A673 (cell line): ENCODE measurements around the gene SIAH3. TPM values are rescaled to one million over a fixed set of nuclear protein-coding genes. Genes with fewer than 3 reads are reported as not detected.
A peak's percentile ranks its signal among the peaks of the same experiment; 100 is the strongest.

Source experiments
- BruUV-seq: library from RNA; stranded (reverse); fragments of 400-500 nt; replicated peaks from 2 replicates; lab custom pipeline; 2021; lab: Mats Ljungman, UMichigan
- CTCF ChIA-PET: fragments of 300-600 bp; sonication (Branson Sonifier 250); formaldehyde crosslinking; loops from one replicate; lab custom pipeline; 2022; ENCODE audit warnings: antibody characterized with exemption; lab: Charles Lee
- POLR2A ChIA-PET: fragments of 300-600 bp; sonication (Branson Sonifier 250); formaldehyde crosslinking; loops from one replicate; lab custom pipeline; 2022; ENCODE audit warnings: antibody characterized with exemption; ENCODE audit not compliant: low non-redundant PET; lab: Charles Lee
- DNase-seq: peaks from one replicate; pipeline ENCODE4 v3.0.0-alpha.2; 2015; ENCODE audit warnings: low spot score
- H3K27ac ChIP-seq: fragments of 200-600 bp; sonication (generic); 2 replicates; pipeline ENCODE4 v1.5.1; 2016; ENCODE audit warnings: mixed run types, low read depth, mild to moderate bottlenecking, mixed read lengths, antibody characterized with exemption, low read length; ENCODE audit not compliant: poor library complexity, severe bottlenecking
- H3K27me3 ChIP-seq: fragments of 200-600 bp; sonication (generic); replicated peaks from 2 replicates; pipeline ENCODE4 v1.6.1; 2017; ENCODE audit warnings: mixed run types, low read depth, mild to moderate bottlenecking, mixed read lengths, antibody characterized with exemption, low read length; ENCODE audit not compliant: insufficient read depth, poor library complexity
- H3K36me3 ChIP-seq: fragments of 200-600 bp; sonication (generic); 2 replicates; pipeline ENCODE4 v1.6.1; 2016; ENCODE audit warnings: mixed run types, mild to moderate bottlenecking, mixed read lengths, antibody characterized with exemption, low read length; ENCODE audit not compliant: insufficient read depth, poor library complexity, severe bottlenecking
- H3K4me1 ChIP-seq: fragments of 200-600 bp; sonication (generic); 2 replicates; pipeline ENCODE4 v1.6.1; 2017; ENCODE audit warnings: mixed run types, mild to moderate bottlenecking, mixed read lengths, antibody characterized with exemption, low read length; ENCODE audit not compliant: insufficient read depth, poor library complexity, severe bottlenecking
- H3K4me3 ChIP-seq: fragments of 200-600 bp; sonication (generic); 2 replicates; pipeline ENCODE4 v1.5.1; 2016; ENCODE audit warnings: low read depth, mixed run types, mild to moderate bottlenecking, mixed read lengths, low read length; ENCODE audit not compliant: poor library complexity, severe bottlenecking
- H3K9me3 ChIP-seq: fragments of 200-600 bp; sonication (generic); 2 replicates; pipeline ENCODE4 v1.6.1; 2016; ENCODE audit warnings: mixed run types, low read depth, mild to moderate bottlenecking, mixed read lengths, antibody characterized with exemption, low read length; ENCODE audit not compliant: poor library complexity, severe bottlenecking
- EZH2 ChIP-seq: fragments of 200-600 bp; sonication (generic); IDR thresholded peaks from 2 replicates; pipeline ENCODE4 v1.6.1; 2017; ENCODE audit warnings: borderline replicate concordance, low read depth, mild to moderate bottlenecking, mixed read lengths, antibody characterized with exemption, low read length; ENCODE audit not compliant: poor library complexity, severe bottlenecking
- intact Hi-C: fragments of 100-400 bp; cut with micrococcal nuclease; formaldehyde crosslinking; loops from one replicate; pipeline ENCODE4 v1.10.0; 2022; ENCODE audit not compliant: unreplicated experiment
- total RNA-seq: library from RNA; stranded (reverse); gene quantifications from 2 replicates; pipeline ENCODE4 v1.2.3, GENCODE V29; 2021
- TF ChIP-seq, protein P1 (sequence below): fragments of 300-800, 200-600 bp; sonication (generic); conservative IDR thresholded peaks from 2 replicates; pipeline ENCODE4 v1.5.1; 2017; ENCODE audit warnings: low read depth, mild to moderate bottlenecking, antibody characterized with exemption, low read length, moderate library complexity, mixed read lengths

SIAH3 gene
- total RNA-seq, 1 experiment from 2014 or later = 4.6 TPM

DNA sequence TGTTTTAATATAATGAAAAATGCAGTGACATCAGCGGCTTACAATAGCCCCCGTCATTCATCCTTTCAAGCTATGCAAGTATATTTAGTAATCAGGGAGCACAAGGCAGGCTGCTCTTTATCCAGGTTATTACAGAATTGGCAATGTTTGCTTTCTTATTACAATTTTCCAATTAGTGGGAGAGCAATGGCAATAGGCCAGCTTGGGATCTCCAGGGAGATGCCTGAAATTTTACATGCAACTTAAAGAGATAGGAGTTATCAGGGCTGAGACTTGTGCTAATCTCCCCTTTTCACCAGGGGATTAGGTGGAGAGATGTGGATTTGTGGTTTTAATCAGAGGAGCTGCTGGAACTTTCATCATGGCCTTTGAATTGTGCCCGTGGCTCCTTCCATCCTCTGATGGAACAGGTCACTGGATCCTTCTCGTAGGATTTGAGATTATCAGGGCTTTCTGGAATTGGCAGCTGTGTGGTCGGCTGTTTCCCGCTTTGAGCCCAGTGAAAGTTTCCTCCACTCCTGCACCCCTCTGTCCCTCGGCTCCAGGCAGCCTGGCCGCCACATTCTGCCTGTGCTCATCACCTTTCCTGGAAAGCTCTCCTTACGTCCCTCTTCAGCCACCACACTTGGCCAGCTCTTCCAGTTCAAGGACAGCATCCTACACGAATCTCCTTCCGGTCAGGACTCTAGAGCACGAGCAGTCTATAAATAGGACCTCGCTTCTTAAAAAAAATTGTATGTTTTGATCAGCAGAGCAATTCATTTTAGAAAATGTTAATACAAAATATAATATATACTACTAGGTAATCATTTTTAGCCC, 102.4 kb downstream of the SIAH3 start:
- BruUV-seq = no TSS peak
- DNase-seq = peak; percentile 55

DNA sequence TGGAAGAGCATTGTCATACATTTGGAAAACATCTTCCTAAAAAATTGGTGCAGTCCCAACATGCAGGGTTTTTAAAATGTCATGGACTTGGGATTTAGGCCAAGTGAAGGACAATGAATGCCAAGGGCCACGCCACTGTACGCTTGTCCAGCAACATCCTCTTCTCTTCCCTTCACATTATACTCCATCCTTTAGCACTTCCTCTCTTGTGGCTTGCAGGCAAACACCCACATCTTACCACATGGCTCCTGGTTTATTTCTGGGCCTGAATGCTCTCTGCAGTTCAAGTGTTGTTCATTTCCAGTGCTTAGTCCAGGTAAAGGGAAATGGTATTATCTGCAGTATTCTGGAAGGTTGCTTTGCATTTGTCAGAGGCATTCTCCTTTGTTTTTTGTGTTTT, 104.5 kb downstream of the SIAH3 start:
- Histone ChIP-seq H3K4me3 (no peak overlapping the region), H3K27me3 (no peaks in the 10 kb centered on the region), H3K36me3 (no peaks in the 10 kb centered on the region), H3K9me3 (no peaks in the 10 kb centered on the region), H3K27ac (no peak overlapping the region), H3K4me1 (peaks cover 32% of the 10 kb centered on the region)
- BruUV-seq = no TSS peak
- TF ChIP-seq, protein P1, sequence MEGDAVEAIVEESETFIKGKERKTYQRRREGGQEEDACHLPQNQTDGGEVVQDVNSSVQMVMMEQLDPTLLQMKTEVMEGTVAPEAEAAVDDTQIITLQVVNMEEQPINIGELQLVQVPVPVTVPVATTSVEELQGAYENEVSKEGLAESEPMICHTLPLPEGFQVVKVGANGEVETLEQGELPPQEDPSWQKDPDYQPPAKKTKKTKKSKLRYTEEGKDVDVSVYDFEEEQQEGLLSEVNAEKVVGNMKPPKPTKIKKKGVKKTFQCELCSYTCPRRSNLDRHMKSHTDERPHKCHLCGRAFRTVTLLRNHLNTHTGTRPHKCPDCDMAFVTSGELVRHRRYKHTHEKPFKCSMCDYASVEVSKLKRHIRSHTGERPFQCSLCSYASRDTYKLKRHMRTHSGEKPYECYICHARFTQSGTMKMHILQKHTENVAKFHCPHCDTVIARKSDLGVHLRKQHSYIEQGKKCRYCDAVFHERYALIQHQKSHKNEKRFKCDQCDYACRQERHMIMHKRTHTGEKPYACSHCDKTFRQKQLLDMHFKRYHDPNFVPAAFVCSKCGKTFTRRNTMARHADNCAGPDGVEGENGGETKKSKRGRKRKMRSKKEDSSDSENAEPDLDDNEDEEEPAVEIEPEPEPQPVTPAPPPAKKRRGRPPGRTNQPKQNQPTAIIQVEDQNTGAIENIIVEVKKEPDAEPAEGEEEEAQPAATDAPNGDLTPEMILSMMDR = no peak
- TF ChIP-seq EZH2 = no peak
- intact Hi-C loops = no loop called here
- POLR2A ChIA-PET = no interaction called here
- DNase-seq = no peak
- CTCF ChIA-PET = no interaction called here

More for the DNA sequence above, 102.4 kb downstream of the SIAH3 start:
- Histone ChIP-seq H3K36me3 (no peaks in the 10 kb centered on the region), H3K4me1 (peaks cover 32% of the 10 kb centered on the region), H3K27me3 (no peaks in the 10 kb centered on the region), H3K4me3 (no peak overlapping the region), H3K9me3 (no peaks in the 10 kb centered on the region), H3K27ac (no peak overlapping the region)
- ChIA-PET CTCF (no interaction called here), POLR2A (no interaction called here)
- TF ChIP-seq EZH2 = no peak
- TF ChIP-seq, protein P1 = no peak
- intact Hi-C loops = no loop called here

DNA sequence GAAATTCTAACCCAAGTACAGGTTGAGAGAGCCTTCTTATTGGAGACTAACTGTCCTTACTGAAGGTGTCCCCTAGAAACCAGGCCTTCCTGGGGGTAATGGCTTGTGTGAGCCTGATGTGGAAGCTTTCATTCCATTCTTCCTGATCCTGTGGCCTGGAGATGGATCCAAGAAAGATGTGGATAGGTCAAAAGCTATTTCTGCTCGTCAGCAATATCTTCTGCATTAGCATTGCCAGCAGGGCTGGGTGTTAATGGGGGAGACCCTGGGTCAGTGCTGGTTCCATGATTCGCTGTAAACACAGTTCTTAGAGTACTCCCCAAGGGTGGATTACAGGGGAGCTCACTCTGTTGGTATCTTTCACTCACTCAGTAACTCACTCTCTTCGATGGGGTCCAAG, 106.6 kb downstream of the SIAH3 start:
- peaks cover 22% of the 10 kb centered on the region for H3K4me1 ChIP-seq

More for the DNA sequence above, 106.6 kb downstream of the SIAH3 start:
- intact Hi-C loops = no loop called here
- H3K36me3 ChIP-seq = no peaks in the 10 kb centered on the region
- ChIA-PET CTCF (no interaction called here), POLR2A (no interaction called here)
- no peaks in the 10 kb centered on the region for H3K9me3 ChIP-seq
- TF ChIP-seq, protein P1 = no peak
- TF ChIP-seq EZH2 = no peak
- no peak overlapping the region for H3K4me3 ChIP-seq
- no peak for DNase-seq
- H3K27ac ChIP-seq = no peak overlapping the region
- no peaks in the 10 kb centered on the region for H3K27me3 ChIP-seq
- BruUV-seq = no TSS peak
